ENCODE measurements around the gene PNPO.

The PNPO gene

DNA sequence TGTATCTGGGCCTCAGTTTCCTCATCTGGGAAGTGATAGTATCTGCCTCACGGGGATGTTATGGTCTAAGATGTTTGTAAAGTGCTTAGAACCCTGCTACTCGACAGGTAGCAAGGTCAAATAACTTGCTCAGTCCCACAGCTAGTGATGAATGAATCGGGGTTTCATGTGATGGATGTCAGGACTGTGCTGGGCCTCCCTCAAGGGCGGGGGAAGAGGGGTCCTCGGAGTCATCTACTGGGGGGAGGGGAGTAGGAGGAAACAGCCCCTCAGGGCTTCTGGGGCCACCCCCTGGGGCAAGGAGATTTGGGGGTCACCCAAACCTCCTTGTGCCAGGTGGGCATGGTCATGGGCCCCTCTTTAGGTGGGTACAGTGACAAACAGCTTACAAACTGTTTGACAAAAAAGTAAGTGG, 732 bp downstream of the PNPO start:
- Histone ChIP-seq H3K27me3 (ENCODE audit: insufficient read depth, low read length) (no peaks in the 10 kb centered on the region), H3K4me3 (ENCODE audit: low read depth, low read length, poor library complexity, severe bottlenecking) (peak overlapping the region; percentile 75), H4K20me1 (ENCODE audit: insufficient read depth, low read length) (no peaks in the 10 kb centered on the region), H3K27ac (ENCODE audit: low read depth, low read length, poor library complexity, severe bottlenecking) (peak overlapping the region; percentile 10), H2AFZ (ENCODE audit: low read length) (no peak overlapping the region), H3K36me3 (ENCODE audit: insufficient read depth, low read length) (peaks cover 28% of the 10 kb centered on the region; the same call in 1 of the 2 replicates), H3K79me2 (ENCODE audit: insufficient read depth, low read length) (no peaks in the 10 kb centered on the region), H3K9me3 (ENCODE audit: low read length) (no peaks in the 10 kb centered on the region), H3K9me2 (ENCODE audit: low read depth, low read length) (no peaks in the 10 kb centered on the region), H3K4me1 (ENCODE audit: insufficient read depth, low read length, severe bottlenecking) (peaks cover 46% of the 10 kb centered on the region), H3K4me2 (ENCODE audit: low read length) (peak overlapping the region; percentile 79), H3K9ac (ENCODE audit: low read length) (peak overlapping the region; percentile 76), H3F3A (ENCODE audit: insufficient read depth, low read length) (no peaks in the 10 kb centered on the region)
- TF ChIP-seq, protein P1, sequence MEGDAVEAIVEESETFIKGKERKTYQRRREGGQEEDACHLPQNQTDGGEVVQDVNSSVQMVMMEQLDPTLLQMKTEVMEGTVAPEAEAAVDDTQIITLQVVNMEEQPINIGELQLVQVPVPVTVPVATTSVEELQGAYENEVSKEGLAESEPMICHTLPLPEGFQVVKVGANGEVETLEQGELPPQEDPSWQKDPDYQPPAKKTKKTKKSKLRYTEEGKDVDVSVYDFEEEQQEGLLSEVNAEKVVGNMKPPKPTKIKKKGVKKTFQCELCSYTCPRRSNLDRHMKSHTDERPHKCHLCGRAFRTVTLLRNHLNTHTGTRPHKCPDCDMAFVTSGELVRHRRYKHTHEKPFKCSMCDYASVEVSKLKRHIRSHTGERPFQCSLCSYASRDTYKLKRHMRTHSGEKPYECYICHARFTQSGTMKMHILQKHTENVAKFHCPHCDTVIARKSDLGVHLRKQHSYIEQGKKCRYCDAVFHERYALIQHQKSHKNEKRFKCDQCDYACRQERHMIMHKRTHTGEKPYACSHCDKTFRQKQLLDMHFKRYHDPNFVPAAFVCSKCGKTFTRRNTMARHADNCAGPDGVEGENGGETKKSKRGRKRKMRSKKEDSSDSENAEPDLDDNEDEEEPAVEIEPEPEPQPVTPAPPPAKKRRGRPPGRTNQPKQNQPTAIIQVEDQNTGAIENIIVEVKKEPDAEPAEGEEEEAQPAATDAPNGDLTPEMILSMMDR (IDR thresholded peaks at IDR 0.05; ENCODE audit: low read length), result no peak
- TF ChIP-seq EZH2 (IDR thresholded peaks at IDR 0.05; ENCODE audit: borderline replicate concordance, low read length), result no peak

DNA sequence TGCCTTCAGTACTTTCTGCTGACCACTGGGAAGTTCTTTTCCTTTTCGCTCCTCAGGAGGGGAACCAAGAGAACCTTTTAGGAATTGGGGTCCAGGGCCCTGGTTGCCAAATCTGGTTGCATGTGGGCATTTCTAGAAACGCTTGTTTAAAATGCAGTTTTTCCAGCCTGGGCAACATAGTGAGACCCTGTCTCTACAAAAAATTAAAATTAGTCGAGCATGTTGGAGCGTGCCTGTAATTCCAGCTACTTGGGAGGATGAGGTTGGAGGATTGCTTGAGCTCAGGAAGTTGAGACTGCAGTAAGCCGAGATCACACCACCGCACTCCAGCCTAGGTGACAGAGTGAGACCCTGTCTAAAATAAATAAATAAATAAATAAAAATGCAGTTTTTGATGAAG, 1.2 kb downstream of the PNPO start:
- Histone ChIP-seq H3K9ac (ENCODE audit: low read length) (peak overlapping the region; percentile 76), H3K9me2 (ENCODE audit: low read depth, low read length) (no peaks in the 10 kb centered on the region), H3K4me3 (ENCODE audit: low read depth, low read length, poor library complexity, severe bottlenecking) (peak overlapping the region; percentile 75)

DNA sequence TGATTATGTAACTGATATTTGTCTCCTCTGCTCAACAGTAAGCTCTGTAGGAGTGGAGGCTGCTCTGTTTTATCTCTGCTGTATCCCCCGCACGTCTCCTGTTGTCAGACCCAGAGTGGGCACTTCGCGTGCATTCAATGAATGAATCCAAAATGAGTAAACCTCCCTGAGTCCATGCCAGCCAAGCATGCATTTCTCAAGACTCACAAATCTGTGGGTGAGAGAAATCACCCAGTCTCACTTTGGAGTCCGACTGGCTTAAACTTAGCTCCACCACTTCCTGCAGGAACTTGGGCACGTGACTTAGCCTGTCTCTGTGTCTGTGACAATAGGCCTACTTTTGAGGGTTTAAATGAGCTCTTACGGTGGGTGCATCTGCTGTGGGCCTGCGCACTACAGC, 3.7 kb downstream of the PNPO start:
- H3K36me3 ChIP-seq (ENCODE audit: insufficient read depth, low read length), result peaks cover 49% of the 10 kb centered on the region
- H3K4me3 ChIP-seq (ENCODE audit: low read depth, low read length, poor library complexity, severe bottlenecking), result no peak overlapping the region
- H3K9ac ChIP-seq (ENCODE audit: low read length), result no peak overlapping the region
- H3K27ac ChIP-seq (ENCODE audit: low read depth, low read length, poor library complexity, severe bottlenecking), result no peak overlapping the region
- no peak overlapping the region for H2AFZ ChIP-seq (ENCODE audit: low read length)
- no peaks in the 10 kb centered on the region for H3K79me2 ChIP-seq (ENCODE audit: insufficient read depth, low read length)
- H3K4me1 ChIP-seq (ENCODE audit: insufficient read depth, low read length, severe bottlenecking), result peaks cover 46% of the 10 kb centered on the region
- no peak for TF ChIP-seq EZH2 (IDR thresholded peaks at IDR 0.05; ENCODE audit: borderline replicate concordance, low read length)
- TF ChIP-seq, protein P1 (IDR thresholded peaks at IDR 0.05; ENCODE audit: low read length), result no peak
- no peaks in the 10 kb centered on the region for H3K27me3 ChIP-seq (ENCODE audit: insufficient read depth, low read length)
- no peaks in the 10 kb centered on the region for H3K9me3 ChIP-seq (ENCODE audit: low read length)
- no peaks in the 10 kb centered on the region for H3K9me2 ChIP-seq (ENCODE audit: low read depth, low read length)
- no peak overlapping the region for H3K4me2 ChIP-seq (ENCODE audit: low read length)
- H4K20me1 ChIP-seq (ENCODE audit: insufficient read depth, low read length), result no peaks in the 10 kb centered on the region
- no peaks in the 10 kb centered on the region for H3F3A ChIP-seq (ENCODE audit: insufficient read depth, low read length)

More for the DNA sequence above, 1.2 kb downstream of the PNPO start:
- Histone ChIP-seq H3K4me1 (ENCODE audit: insufficient read depth, low read length, severe bottlenecking) (peaks cover 46% of the 10 kb centered on the region), H3K27ac (ENCODE audit: low read depth, low read length, poor library complexity, severe bottlenecking) (peak overlapping the region; percentile 10), H3K4me2 (ENCODE audit: low read length) (peak overlapping the region; percentile 79), H3K27me3 (ENCODE audit: insufficient read depth, low read length) (no peaks in the 10 kb centered on the region), H4K20me1 (ENCODE audit: insufficient read depth, low read length) (no peaks in the 10 kb centered on the region), H3F3A (ENCODE audit: insufficient read depth, low read length) (no peaks in the 10 kb centered on the region), H2AFZ (ENCODE audit: low read length) (no peak overlapping the region), H3K9me3 (ENCODE audit: low read length) (no peaks in the 10 kb centered on the region), H3K79me2 (ENCODE audit: insufficient read depth, low read length) (no peaks in the 10 kb centered on the region), H3K36me3 (ENCODE audit: insufficient read depth, low read length) (peaks cover 28% of the 10 kb centered on the region; the same call in 1 of the 2 replicates)
- TF ChIP-seq, protein P1 (IDR thresholded peaks at IDR 0.05; ENCODE audit: low read length), result no peak
- TF ChIP-seq EZH2 (IDR thresholded peaks at IDR 0.05; ENCODE audit: borderline replicate concordance, low read length), result no peak

Measured in OCI-LY1 (cell line).